ENCODE measurements around the gene MT4.
A peak's percentile ranks its signal among the peaks of the same experiment; 100 is the strongest.

Gene MT4

GRCh38 chr16:56601325-56601724 is 36.5 kb downstream of the MT4 start:
- Histone ChIP-seq H3K36me3 (no peaks in the 10 kb centered on the region), H3K9me3 (no peaks in the 10 kb centered on the region), H3K4me3 (ENCODE audit: low read depth, low read length) (no peak overlapping the region), H3K27me3 (no peaks in the 10 kb centered on the region; the same call in 1 of the 2 replicates), H3K4me1 (no peaks in the 10 kb centered on the region)
- no peak for TF ChIP-seq CTCF (IDR thresholded peaks at IDR 0.05; ENCODE audit: low read depth, low read length)
- DNase-seq: no peak

GRCh38 chr16:56603589-56603988 is 38.7 kb downstream of the MT4 start:
- no peaks in the 10 kb centered on the region for H3K9me3 ChIP-seq
- peak; percentile 52 for DNase-seq
- H3K27me3 ChIP-seq: no peaks in the 10 kb centered on the region
- peak; percentile 62 for TF ChIP-seq CTCF (IDR thresholded peaks at IDR 0.05; ENCODE audit: low read depth, low read length)
- no peaks in the 10 kb centered on the region for H3K36me3 ChIP-seq
- peaks cover 3% of the 10 kb centered on the region; the same call in 1 of the 2 replicates for H3K4me1 ChIP-seq
- H3K4me3 ChIP-seq (ENCODE audit: low read depth, low read length): no peak overlapping the region

GRCh38 chr16:56604966-56605365 is 40.1 kb downstream of the MT4 start:
- peaks cover 3% of the 10 kb centered on the region; the same call in 1 of the 2 replicates for H3K4me1 ChIP-seq
- no peak for DNase-seq
- no peaks in the 10 kb centered on the region for H3K36me3 ChIP-seq
- no peaks in the 10 kb centered on the region for H3K27me3 ChIP-seq
- TF ChIP-seq CTCF (IDR thresholded peaks at IDR 0.05; ENCODE audit: low read depth, low read length): no peak
- no peak overlapping the region for H3K4me3 ChIP-seq (ENCODE audit: low read depth, low read length)
- H3K9me3 ChIP-seq: no peaks in the 10 kb centered on the region

- Histone ChIP-seq H3K9me3 (no peaks in the 10 kb centered on the region), H3K4me3 (ENCODE audit: low read depth, low read length) (no peak overlapping the region), H3K27me3 (no peaks in the 10 kb centered on the region), H3K4me1 (peaks cover 3% of the 10 kb centered on the region; the same call in 1 of the 2 replicates), H3K36me3 (no peaks in the 10 kb centered on the region)
- TF ChIP-seq CTCF (IDR thresholded peaks at IDR 0.05; ENCODE audit: low read depth, low read length): no peak
- DNase-seq: no peak
Measured at GRCh38 chr16:56605475-56605874, 40.6 kb downstream of the MT4 start.

- no peak overlapping the region for H3K4me3 ChIP-seq (ENCODE audit: low read depth, low read length)
Measured at GRCh38 chr16:56606071-56606475, 41.2 kb downstream of the MT4 start.

More at GRCh38 chr16:56606071-56606475, 41.2 kb downstream of the MT4 start:
- no peak for TF ChIP-seq CTCF (IDR thresholded peaks at IDR 0.05; ENCODE audit: low read depth, low read length)
- Histone ChIP-seq H3K9me3 (no peaks in the 10 kb centered on the region), H3K27me3 (no peaks in the 10 kb centered on the region), H3K4me1 (peaks cover 3% of the 10 kb centered on the region; the same call in 1 of the 2 replicates), H3K36me3 (no peaks in the 10 kb centered on the region)
- no peak for DNase-seq

All from BE2C (cell line).